ENCODE measurements around the gene MYLIP. TPM values are rescaled to one million over a fixed set of nuclear protein-coding genes. Genes with fewer than 3 reads are reported as not detected.

The MYLIP gene
- total RNA-seq, 1 experiment from 2014 or later = 27.0 TPM

DNA sequence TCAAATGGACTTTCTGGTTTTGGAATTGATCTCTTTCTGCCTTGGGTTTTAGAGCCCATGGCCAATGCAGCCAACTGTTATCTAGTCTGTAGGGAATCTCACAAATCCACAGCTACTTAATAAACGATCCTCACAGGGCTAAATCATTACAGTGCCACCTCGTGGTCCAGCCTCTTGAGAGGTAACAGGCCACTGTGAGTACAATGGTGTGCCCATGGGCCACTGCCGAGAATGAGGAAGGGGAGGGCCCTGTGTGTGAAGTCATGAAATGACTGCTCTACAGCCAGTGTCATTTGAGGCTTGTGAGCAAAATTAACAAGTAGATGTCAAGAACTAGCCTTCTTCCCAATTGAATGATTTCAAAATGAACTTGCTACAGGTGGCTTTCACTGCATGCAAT is 55.2 kb downstream of the MYLIP start:
- Histone ChIP-seq H4K5ac (ENCODE audit: insufficient read length, low read depth, low read length) (no peak overlapping the region), H2AK5ac (ENCODE audit: insufficient read length, low read length) (no peak overlapping the region), H2BK15ac (ENCODE audit: low read depth, low read length) (no peak overlapping the region), H3K4ac (ENCODE audit: low read depth, low read length) (no peak overlapping the region), H2AFZ (ENCODE audit: low read length) (no peak overlapping the region), H3T11ph (ENCODE audit: low read length) (no peak overlapping the region), H3K18ac (ENCODE audit: insufficient read length, low read depth, low read length) (no peak overlapping the region), H3K4me2 (ENCODE audit: insufficient read depth, insufficient read length, low read length) (no peak overlapping the region), H3K56ac (ENCODE audit: insufficient read length, low read depth, low read length) (no peak overlapping the region), H4K8ac (replicated peaks; ENCODE audit: insufficient read length, low read depth, low read length) (no peak overlapping the region), H4K20me1 (ENCODE audit: control insufficient read depth, insufficient read depth, insufficient read length) (no peaks in the 10 kb centered on the region), H3K27ac (ENCODE audit: insufficient read length, low read depth, low read length) (no peak overlapping the region), H3K79me1 (ENCODE audit: insufficient read depth, low read depth, low read length, poor library complexity, severe bottlenecking) (no peaks in the 10 kb centered on the region), H3K23ac (ENCODE audit: insufficient read length, low read depth, low read length) (no peak overlapping the region), H2BK12ac (ENCODE audit: insufficient read length, low read depth, low read length) (no peak overlapping the region), H3K9ac (ENCODE audit: extremely low read depth, insufficient read length, low read length) (no peak overlapping the region), H3K9me3 (ENCODE audit: control insufficient read depth, low read depth, low read length) (no peaks in the 10 kb centered on the region), H4K91ac (ENCODE audit: insufficient read length, low read depth, low read length) (no peak overlapping the region), H3K23me2 (ENCODE audit: insufficient read length, low read depth, low read length, poor library complexity, severe bottlenecking) (no peaks in the 10 kb centered on the region), H2BK5ac (ENCODE audit: insufficient read length, low read length) (no peak overlapping the region), H2BK20ac (ENCODE audit: low read depth, low read length, poor library complexity, severe bottlenecking) (no peak overlapping the region), H3K27me3 (ENCODE audit: insufficient read depth, low read length) (no peaks in the 10 kb centered on the region), H2BK120ac (ENCODE audit: low read depth, low read length, poor library complexity, severe bottlenecking) (no peak overlapping the region), H3K4me1 (ENCODE audit: insufficient read depth, low read length) (no peaks in the 10 kb centered on the region), H3K79me2 (ENCODE audit: insufficient read depth, low read length) (no peaks in the 10 kb centered on the region), H3K14ac (ENCODE audit: insufficient read depth, low read length) (no peak overlapping the region)
- peak; percentile 68 for DNase-seq
- no CpG with 5 or more reads among the region's 3 CpGs for WGBS (ENCODE audit: extremely low coverage, insufficient read length, low lambda C conversion rate)
- Mint-ChIP-seq H3K4me3 (no peak overlapping the region), H3K36me3 (ENCODE audit: insufficient read depth in 1 of 3, low read depth in 3 of 3) (peaks cover 0 to 3% (median 0%) of the 10 kb centered on the region in 3 experiments; a peak in 2 of 7 replicates), H3K9me3 (no peaks in the 10 kb centered on the region), H3K27ac (no peak overlapping the region), H3K27me3 (ENCODE audit: low read depth) (peaks cover 2% of the 10 kb centered on the region; the same call in 1 of the 2 replicates), H3K4me1 (peaks cover 9 to 12% of the 10 kb centered on the region in 2 experiments; a peak in 2 of 4 replicates)
- TF ChIP-seq, protein P1, sequence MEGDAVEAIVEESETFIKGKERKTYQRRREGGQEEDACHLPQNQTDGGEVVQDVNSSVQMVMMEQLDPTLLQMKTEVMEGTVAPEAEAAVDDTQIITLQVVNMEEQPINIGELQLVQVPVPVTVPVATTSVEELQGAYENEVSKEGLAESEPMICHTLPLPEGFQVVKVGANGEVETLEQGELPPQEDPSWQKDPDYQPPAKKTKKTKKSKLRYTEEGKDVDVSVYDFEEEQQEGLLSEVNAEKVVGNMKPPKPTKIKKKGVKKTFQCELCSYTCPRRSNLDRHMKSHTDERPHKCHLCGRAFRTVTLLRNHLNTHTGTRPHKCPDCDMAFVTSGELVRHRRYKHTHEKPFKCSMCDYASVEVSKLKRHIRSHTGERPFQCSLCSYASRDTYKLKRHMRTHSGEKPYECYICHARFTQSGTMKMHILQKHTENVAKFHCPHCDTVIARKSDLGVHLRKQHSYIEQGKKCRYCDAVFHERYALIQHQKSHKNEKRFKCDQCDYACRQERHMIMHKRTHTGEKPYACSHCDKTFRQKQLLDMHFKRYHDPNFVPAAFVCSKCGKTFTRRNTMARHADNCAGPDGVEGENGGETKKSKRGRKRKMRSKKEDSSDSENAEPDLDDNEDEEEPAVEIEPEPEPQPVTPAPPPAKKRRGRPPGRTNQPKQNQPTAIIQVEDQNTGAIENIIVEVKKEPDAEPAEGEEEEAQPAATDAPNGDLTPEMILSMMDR (conservative IDR thresholded peaks at IDR 0.05) = peak; percentile 55
